HepG2 (cell line): ENCODE results near the gene NIFK. TPM values are rescaled to one million over a fixed set of nuclear protein-coding genes. Genes with fewer than 3 reads are reported as not detected.

Experiments used
- DMAP1 ChIP-seq: IDR thresholded peaks from 2 replicates; pipeline ENCODE4 v1.6.1; 2016
- ERF ChIP-seq: IDR thresholded peaks from 2 replicates; pipeline ENCODE4 v1.6.1; 2018; ENCODE audit warnings: missing biosample characterization, missing genetic modification reagents
- FLYWCH1 ChIP-seq: sonication (generic); formaldehyde crosslinking; IDR thresholded peaks from 2 replicates; pipeline ENCODE4 v1.8.1; 2023; ENCODE audit warnings: mild to moderate bottlenecking, missing genetic modification reagents
- GABPB1 ChIP-seq: IDR thresholded peaks from 2 replicates; pipeline ENCODE4 v1.6.1; 2016; ENCODE audit warnings: mild to moderate bottlenecking, missing genetic modification reagents, moderate library complexity, missing compliant biosample characterization
- HMGXB4 ChIP-seq, 2 experiments: sonication (generic) in 1 of 2; formaldehyde crosslinking in 1 of 2; IDR thresholded peaks; 2 replicates each; pipeline versions ENCODE4 v1.4.0 to v1.6.1; 2018 to 2020; ENCODE audit warnings: missing genetic modification reagents in 2 of 2, borderline replicate concordance in 1 of 2, low read depth in 1 of 2, mild to moderate bottlenecking in 1 of 2, missing biosample characterization in 1 of 2
- POGK ChIP-seq: sonication (generic); formaldehyde crosslinking; conservative IDR thresholded peaks from 2 replicates; pipeline ENCODE4 v1.8.0; 2022; ENCODE audit warnings: mild to moderate bottlenecking, moderate library complexity, missing genetic modification reagents
- UBTF ChIP-seq: sonication (generic); formaldehyde crosslinking; IDR thresholded peaks from 2 replicates; pipeline ENCODE4 v1.4.0; 2020; ENCODE audit warnings: mild to moderate bottlenecking, missing genetic modification reagents
- ZNF251 ChIP-seq: sonication (generic); formaldehyde crosslinking; IDR thresholded peaks from 2 replicates; pipeline ENCODE4 v1.9.0; 2021; ENCODE audit warnings: mild to moderate bottlenecking, missing genetic modification reagents
- ZNF263 ChIP-seq: sonication (generic); formaldehyde crosslinking; IDR thresholded peaks from 2 replicates; pipeline ENCODE4 v1.4.0; 2020; ENCODE audit warnings: missing genetic modification reagents
- ZNF318 ChIP-seq: sonication (generic); formaldehyde crosslinking; IDR thresholded peaks from 2 replicates; pipeline ENCODE4 v1.4.0; 2020; ENCODE audit warnings: mild to moderate bottlenecking, missing genetic modification reagents
- ZNF569 ChIP-seq: sonication (generic); formaldehyde crosslinking; IDR thresholded peaks from 2 replicates; pipeline ENCODE4 v1.5.0; 2020; ENCODE audit warnings: mild to moderate bottlenecking, missing genetic modification reagents, moderate library complexity, borderline replicate concordance
- ZNF672 ChIP-seq: sonication (generic); formaldehyde crosslinking; IDR thresholded peaks from 2 replicates; pipeline ENCODE4 v1.8.1; 2022; ENCODE audit warnings: missing genetic modification reagents
- ZNF777 ChIP-seq: sonication (generic); formaldehyde crosslinking; IDR thresholded peaks from 2 replicates; pipeline ENCODE4 v1.4.0; 2020; ENCODE audit warnings: missing genetic modification reagents
- ZNF891 ChIP-seq: sonication (generic); formaldehyde crosslinking; IDR thresholded peaks from 2 replicates; pipeline ENCODE4 v1.5.0; 2020; ENCODE audit warnings: mild to moderate bottlenecking, missing genetic modification reagents
- polyA plus RNA-seq, 8 experiments: library from polyadenylated mRNA; depleted of rRNA in 3 of 8; stranded (reverse) in 7 of 8; unstranded in 1 of 8; fragments of >200 nt; fragmentation: Illumina TruSeq in 4 of 8; extraction: Trizol in 4 of 8; gene quantifications; 2 replicates each; pipeline versions ENCODE4 v1.2.1 to v1.2.3, GENCODE V29; 2011 to 2016; ENCODE audit warnings: low read depth in 4 of 8, missing spikeins in 1 of 8, mixed read lengths in 1 of 8; ENCODE audit not compliant: insufficient read depth in 1 of 8
- total RNA-seq, 5 experiments: library from RNA; depleted of rRNA; stranded (reverse); fragments of >200 nt; fragmentation: Illumina TruSeq; extraction: Trizol; gene quantifications; 2 replicates each; pipeline ENCODE4 v1.2.3, GENCODE V29; 2016; ENCODE audit warnings: low read depth in 1 of 5

NIFK gene
- total and polyA plus RNA-seq, 2 of the 13 experiments (the other 11 are each of a cell fraction or from before 2014, with no cell fraction given): 19.6 to 105 TPM

- no peak for TF ChIP-seq ZNF251
- TF ChIP-seq GABPB1: peak; percentile 46
- no peak for TF ChIP-seq ERF (CRISPR knock-in tag)
- no peak for TF ChIP-seq ZNF569 (CRISPR knock-in tag)
- TF ChIP-seq ZNF318 (CRISPR knock-in tag): no peak
- 0 out of 2 replicates have a peak, but pooled peaks have one; percentile 37 for TF ChIP-seq UBTF
- TF ChIP-seq ZNF891 (CRISPR knock-in tag): no peak
- TF ChIP-seq ZNF263: no peak
- TF ChIP-seq POGK: no peak
- no peak for TF ChIP-seq ZNF672
- TF ChIP-seq DMAP1 (CRISPR knock-in tag): no peak
- no peak for TF ChIP-seq ZNF777 (CRISPR knock-in tag)
- TF ChIP-seq FLYWCH1: 0 out of 2 replicates have a peak, but pooled peaks have one; percentile 46
- TF ChIP-seq HMGXB4 (CRISPR knock-in tag; IDR thresholded peaks at IDR 0.05; ENCODE audit: borderline replicate concordance in 1 of 2, low read depth in 1 of 2): 0 out of 4 replicates have a peak, but pooled peaks of 1 of the 2 experiments have one; percentile 27
These were observed 37.0 kb downstream of the NIFK start (continued) for GRCh38 chr2:121699421-121700333.
